Skeletal muscle satellite cell (primary cell): ENCODE results near the gene HIPK3.
"Not testable (repeated sequence)": the region's sequence is repeated elsewhere in the genome, so short reads cannot be mapped to it uniquely, and the experiment has no call there.

Experiments used
- H3K27me3 ChIP-seq: 2 replicates; pipeline ENCODE4 v1.7.0; 2013; ENCODE audit warnings: low read length; ENCODE audit not compliant: control insufficient read depth, insufficient read depth
- H3K36me3 ChIP-seq: 2 replicates; pipeline ENCODE4 v1.7.0; 2013; ENCODE audit warnings: mild to moderate bottlenecking, control low read depth, low read length; ENCODE audit not compliant: insufficient read depth
- H3K4me1 ChIP-seq: 2 replicates; pipeline ENCODE4 v1.7.0; 2013; ENCODE audit warnings: low read length; ENCODE audit not compliant: control insufficient read depth, insufficient read depth
- H3K4me2 ChIP-seq: 2 replicates; pipeline ENCODE4 v1.7.0; 2013; ENCODE audit warnings: mild to moderate bottlenecking, low read length
- H3K4me3 ChIP-seq: 2 replicates; pipeline ENCODE4 v1.7.0; 2013; ENCODE audit warnings: low read length
- H3K9ac ChIP-seq: 2 replicates; pipeline ENCODE4 v1.7.0; 2013; ENCODE audit warnings: mild to moderate bottlenecking, low read depth, low read length, moderate library complexity
- H3K9me3 ChIP-seq: replicated peaks from 2 replicates; pipeline ENCODE4 v1.7.0; 2013; ENCODE audit warnings: mild to moderate bottlenecking, control low read depth, low read length

Gene HIPK3

GRCh38 chr11:33234397-33235190 is 22.6 kb upstream of the HIPK3 start:
- Histone ChIP-seq H3K4me1 (peaks cover 4% of the 10 kb centered on the region), H3K27me3 (no peaks in the 10 kb centered on the region), H3K36me3 (no peaks in the 10 kb centered on the region), H3K9me3 (no peaks in the 10 kb centered on the region), H3K9ac (no peak overlapping the region), H3K4me3 (no peak overlapping the region), H3K4me2 (no peak overlapping the region)

- Histone ChIP-seq H3K4me1 (peaks cover 4% of the 10 kb centered on the region), H3K4me2 (no peak overlapping the region), H3K9ac (no peak overlapping the region), H3K4me3 (no peak overlapping the region), H3K9me3 (no peaks in the 10 kb centered on the region), H3K36me3 (no peaks in the 10 kb centered on the region), H3K27me3 (no peaks in the 10 kb centered on the region)
Observed at GRCh38 chr11:33237039-33237597, 20.1 kb upstream of the HIPK3 start.

- Histone ChIP-seq H3K27me3 (no peaks in the 10 kb centered on the region), H3K4me1 (no peaks in the 10 kb centered on the region)
Observed at GRCh38 chr11:33242575-33242974, 14.6 kb upstream of the HIPK3 start.

GRCh38 chr11:33243654-33244053 is 13.5 kb upstream of the HIPK3 start:
- H3K9ac ChIP-seq, H3K4me2 ChIP-seq, H3K9me3 ChIP-seq, H3K4me1 ChIP-seq, H3K36me3 ChIP-seq, H3K4me3 ChIP-seq, H3K27me3 ChIP-seq: not testable (repeated sequence)

More at GRCh38 chr11:33242575-33242974, 14.6 kb upstream of the HIPK3 start:
- Histone ChIP-seq H3K4me2 (no peak overlapping the region), H3K9ac (no peak overlapping the region), H3K9me3 (no peaks in the 10 kb centered on the region), H3K4me3 (no peak overlapping the region), H3K36me3 (no peaks in the 10 kb centered on the region)

- no peaks in the 10 kb centered on the region for H3K36me3 ChIP-seq
- no peak overlapping the region for H3K4me3 ChIP-seq
Observed at GRCh38 chr11:33248416-33248971, 8.7 kb upstream of the HIPK3 start.

GRCh38 chr11:33256031-33256812 is 959 bp upstream of the HIPK3 start:
- peaks cover 2% of the 10 kb centered on the region for H3K27me3 ChIP-seq
- peak overlapping the region; percentile 100 for H3K9ac ChIP-seq
- peaks cover 16% of the 10 kb centered on the region for H3K4me1 ChIP-seq
- peak overlapping the region; percentile 84 for H3K4me2 ChIP-seq
- H3K36me3 ChIP-seq = no peaks in the 10 kb centered on the region
- H3K9me3 ChIP-seq = no peaks in the 10 kb centered on the region
- peak overlapping the region; percentile 84 for H3K4me3 ChIP-seq

More at GRCh38 chr11:33248416-33248971, 8.7 kb upstream of the HIPK3 start:
- Histone ChIP-seq H3K27me3 (peaks cover 9% of the 10 kb centered on the region), H3K9me3 (no peaks in the 10 kb centered on the region), H3K9ac (no peak overlapping the region), H3K4me2 (no peak overlapping the region), H3K4me1 (peaks cover 6% of the 10 kb centered on the region)

GRCh38 chr11:33256813-33257159 is 395 bp upstream of the HIPK3 start:
- Histone ChIP-seq H3K27me3 (no peaks in the 10 kb centered on the region), H3K9me3 (no peaks in the 10 kb centered on the region), H3K4me1 (peaks cover 18% of the 10 kb centered on the region), H3K4me3 (peak overlapping the region; percentile 84), H3K4me2 (peak overlapping the region; percentile 84), H3K36me3 (no peaks in the 10 kb centered on the region), H3K9ac (peak overlapping the region; percentile 100)

GRCh38 chr11:33257897-33258630 is 883 bp downstream of the HIPK3 start:
- Histone ChIP-seq H3K27me3 (no peaks in the 10 kb centered on the region), H3K4me2 (peak overlapping the region; percentile 84), H3K9ac (peak overlapping the region; percentile 100), H3K4me3 (peak overlapping the region; percentile 84), H3K9me3 (no peaks in the 10 kb centered on the region), H3K4me1 (peaks cover 29% of the 10 kb centered on the region), H3K36me3 (no peaks in the 10 kb centered on the region)

- H3K4me3 ChIP-seq = peak overlapping the region; percentile 84
- H3K9me3 ChIP-seq = no peaks in the 10 kb centered on the region
- H3K9ac ChIP-seq = peak overlapping the region; percentile 100
- peak overlapping the region; percentile 84 for H3K4me2 ChIP-seq
- H3K36me3 ChIP-seq = no peaks in the 10 kb centered on the region
- H3K27me3 ChIP-seq = no peaks in the 10 kb centered on the region
- peaks cover 35% of the 10 kb centered on the region for H3K4me1 ChIP-seq
Observed at GRCh38 chr11:33258631-33259205, 1.5 kb downstream of the HIPK3 start.

- H3K4me2 ChIP-seq = peak overlapping the region; percentile 84
- H3K4me1 ChIP-seq = peaks cover 41% of the 10 kb centered on the region
- H3K27me3 ChIP-seq = no peaks in the 10 kb centered on the region
- H3K9ac ChIP-seq = peak overlapping the region; percentile 100
- H3K4me3 ChIP-seq = peak overlapping the region; percentile 84
- H3K9me3 ChIP-seq = no peaks in the 10 kb centered on the region
- no peaks in the 10 kb centered on the region for H3K36me3 ChIP-seq
Observed at GRCh38 chr11:33259869-33260268, 2.7 kb downstream of the HIPK3 start.
